HEK293T (cell line): ENCODE data around the gene NBAS.

Source experiments
- ARNT ChIP-seq: fragments of 450-650 bp; IDR thresholded peaks from 2 replicates; pipeline ENCODE4 v1.6.1; 2017; ENCODE audit warnings: mild to moderate bottlenecking
- BHLHE40 ChIP-seq: fragments of 450-650 bp; IDR thresholded peaks from 2 replicates; pipeline ENCODE4 v1.6.1; 2016; ENCODE audit warnings: mild to moderate bottlenecking, moderate library complexity, borderline replicate concordance
- CTBP1 ChIP-seq: fragments of 450-650 bp; IDR thresholded peaks from 2 replicates; pipeline ENCODE4 v1.6.1; 2016; ENCODE audit warnings: borderline replicate concordance
- ELF4 ChIP-seq: fragments of 450-650 bp; IDR thresholded peaks from 2 replicates; pipeline ENCODE4 v1.6.1; 2017; ENCODE audit warnings: antibody characterized with exemption
- FOXA1 ChIP-seq: fragments of 450-650 bp; IDR thresholded peaks from 2 replicates; pipeline ENCODE4 v1.6.1; 2016; ENCODE audit warnings: mild to moderate bottlenecking
- FOXK2 ChIP-seq: fragments of 450-650 bp; IDR thresholded peaks from 2 replicates; pipeline ENCODE4 v1.6.1; 2016; ENCODE audit warnings: mild to moderate bottlenecking
- FOXM1 ChIP-seq: fragments of 450-650 bp; IDR thresholded peaks from 2 replicates; pipeline ENCODE4 v1.6.1; 2017; ENCODE audit warnings: mild to moderate bottlenecking, borderline replicate concordance
- L3MBTL2 ChIP-seq: fragments of 450-650 bp; conservative IDR thresholded peaks from 2 replicates; pipeline ENCODE4 v1.6.1; 2016; ENCODE audit warnings: mild to moderate bottlenecking
- LEF1 ChIP-seq: fragments of 450-650 bp; IDR thresholded peaks from 2 replicates; pipeline ENCODE4 v1.6.1; 2017; ENCODE audit warnings: mild to moderate bottlenecking, borderline replicate concordance
- NFRKB ChIP-seq: fragments of 450-650 bp; IDR thresholded peaks from 2 replicates; pipeline ENCODE4 v1.6.1; 2016; ENCODE audit warnings: mild to moderate bottlenecking, moderate library complexity
- SP1 ChIP-seq: fragments of 450-650 bp; IDR thresholded peaks from 2 replicates; pipeline ENCODE4 v1.6.1; 2017
- SUZ12 ChIP-seq: fragments of 450-650 bp; IDR thresholded peaks from 2 replicates; pipeline ENCODE4 v1.6.1; 2016; ENCODE audit warnings: mild to moderate bottlenecking
- TARDBP ChIP-seq: fragments of 450-650 bp; IDR thresholded peaks from 2 replicates; pipeline ENCODE4 v1.6.1; 2016

GRCh38 chr2:15311201-15311907 is 249.8 kb downstream of the NBAS start:
- TF ChIP-seq BHLHE40 (no peak), FOXM1 (no peak), ARNT (no peak), SP1 (no peak), TARDBP (no peak), FOXA1 (no peak), LEF1 (no peak), L3MBTL2 (no peak), ELF4 (no peak), SUZ12 (no peak), CTBP1 (no peak), NFRKB (no peak), FOXK2 (no peak)
